ENCODE data around the gene TNNT3. TPM values are rescaled to one million over a fixed set of nuclear protein-coding genes. Genes with fewer than 3 reads are reported as not detected.
"Not testable (repeated sequence)": the region's sequence is repeated elsewhere in the genome, so short reads cannot be mapped to it uniquely, and the experiment has no call there.

Gene TNNT3
- total and polyA plus RNA-seq, 7 experiments from 2014 or later, result 0.31 to 37.1 (median 18.7) TPM; not detected in 1

DNA sequence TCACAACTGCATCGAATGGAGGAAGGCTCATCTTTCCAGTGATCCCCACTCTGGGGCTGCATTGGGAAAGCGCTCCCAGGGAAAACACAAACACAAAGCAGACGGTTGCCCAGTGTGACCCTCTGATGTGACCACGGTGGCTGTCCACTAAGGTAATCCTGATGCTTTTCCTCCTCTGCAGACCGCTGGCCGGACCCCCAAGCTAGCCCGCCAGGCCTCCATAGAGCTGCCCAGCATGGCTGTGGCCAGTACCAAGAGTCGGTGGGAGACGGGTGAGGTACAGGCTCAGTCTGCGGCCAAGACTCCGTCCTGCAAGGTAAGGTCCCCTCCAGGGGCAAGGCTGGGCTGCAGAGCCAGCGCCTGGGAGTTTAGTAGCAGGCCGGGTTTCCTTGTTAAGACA lies 33.0 kb upstream of the TNNT3 start:
- Mint-ChIP-seq H3K4me1 (peaks cover 11 to 41% (median 25%) of the 10 kb centered on the region in 7 donors), H3K27ac (peak overlapping the region in 1 of 9 donors; percentile 60)
- intact Hi-C loops (cut with micrococcal nuclease), result not testable (repeated sequence)

GRCh38 chr11:1887451-1888346 lies 31.8 kb upstream of the TNNT3 start:
- ChIA-PET CTCF (interaction anchor here (1.1 to 1.5 kb wide), 4 partner anchors 12 to 194 kb away, joined by 3 read pairs; no protein-coding TSS in a partner anchor), POLR2A (interaction anchor here (1.9 to 5.4 kb wide), 3 partner anchors 34 to 60 kb away, joined by 5 to 39 read pairs (median 23); partner anchors contain the start of gene LSP1)
- Mint-ChIP-seq H3K9me3 (peaks cover 0 to 3% (median 0%) of the 10 kb centered on the region in 11 donors), H3K36me3 (peaks cover 0 to 18% (median 0%) of the 10 kb centered on the region in 5 donors), H3K27ac (peak overlapping the region in 8 of 9 donors; percentile 82 to 91 (median 87)), H3K4me3 (no peak overlapping the region), H3K4me1 (peaks cover 11 to 46% (median 32%) of the 10 kb centered on the region in 7 donors), H3K27me3 (no peaks in the 10 kb centered on the region)
- DNase-seq, result no peak
- Histone ChIP-seq H3K4me3 (ENCODE audit: low read length) (no peak overlapping the region), H3K9me3 (ENCODE audit: control insufficient read depth in 2 of 3, low read length in 3 of 3) (no peaks in the 10 kb centered on the region), H3K36me3 (ENCODE audit: control insufficient read depth in 2 of 3, insufficient read depth in 3 of 3, low read length in 3 of 3) (peaks cover 10 to 61% (median 18%) of the 10 kb centered on the region in 3 experiments), H3K27ac (ENCODE audit: low read depth, low read length) (peak overlapping the region; percentile 73), H3K27me3 (ENCODE audit: control insufficient read depth in 2 of 2, insufficient read depth in 2 of 2, low read length in 2 of 2) (no peaks in the 10 kb centered on the region), H3K4me1 (ENCODE audit: control insufficient read depth in 2 of 2, insufficient read depth in 2 of 2, low read length in 2 of 2) (peaks cover 33 to 34% of the 10 kb centered on the region in 2 donors)
- ATAC-seq, result no peak
- intact Hi-C loops (cut with micrococcal nuclease), result loop anchor here in 1 of 2 donors (1.0 to 2.0 kb wide), 2 partner anchors 35 to 50 kb away; partner anchors contain the start of gene LSP1

More for the DNA sequence above, 33.0 kb upstream of the TNNT3 start:
- H3K36me3 Mint-ChIP-seq; ATAC-seq; DNase-seq; CTCF ChIA-PET; H3K27me3 ChIP-seq (ENCODE audit: control insufficient read depth in 2 of 2, insufficient read depth in 2 of 2, low read length in 2 of 2); H3K9me3 Mint-ChIP-seq; H3K27ac ChIP-seq (ENCODE audit: low read depth, low read length); H3K27me3 Mint-ChIP-seq; H3K4me3 Mint-ChIP-seq; H3K4me3 ChIP-seq (ENCODE audit: low read length); H3K9me3 ChIP-seq (ENCODE audit: control insufficient read depth in 2 of 3, low read length in 3 of 3): not testable (repeated sequence)
- H3K4me1 ChIP-seq (ENCODE audit: control insufficient read depth in 2 of 2, insufficient read depth in 2 of 2, low read length in 2 of 2), result peaks cover 33 to 36% of the 10 kb centered on the region in 2 donors
- POLR2A ChIA-PET, result interaction anchor here (5.4 kb wide), 1 partner anchor 32 kb away, joined by 39 read pairs; the partner anchor contains the start of gene LSP1
- H3K36me3 ChIP-seq (ENCODE audit: control insufficient read depth in 2 of 3, insufficient read depth in 3 of 3, low read length in 3 of 3), result peaks cover 10 to 64% (median 18%) of the 10 kb centered on the region in 3 experiments

- H3K4me1 ChIP-seq (ENCODE audit: control insufficient read depth in 2 of 2, insufficient read depth in 2 of 2, low read length in 2 of 2), result peaks cover 33 to 34% of the 10 kb centered on the region in 2 donors
- DNase-seq (no peak), ATAC-seq (no peak)
- H3K4me3 Mint-ChIP-seq, result peak overlapping the region; percentile 61 to 91 (median 80)
- intact Hi-C loops (cut with micrococcal nuclease), result loop anchor here in 1 of 2 donors (1.0 to 2.0 kb wide), 2 partner anchors 36 to 51 kb away; partner anchors contain the start of gene LSP1
- no peaks in the 10 kb centered on the region for H3K9me3 ChIP-seq (ENCODE audit: control insufficient read depth in 2 of 3, low read length in 3 of 3)
- H3K4me3 ChIP-seq (ENCODE audit: low read length), result no peak overlapping the region
- peaks cover 0 to 4% (median 0%) of the 10 kb centered on the region in 11 donors for H3K9me3 Mint-ChIP-seq
- peaks cover 12 to 52% (median 37%) of the 10 kb centered on the region in 7 donors for H3K4me1 Mint-ChIP-seq
- no peaks in the 10 kb centered on the region for H3K27me3 Mint-ChIP-seq
- peak overlapping the region; percentile 65 to 91 (median 85) for H3K27ac Mint-ChIP-seq
- H3K36me3 Mint-ChIP-seq, result peaks cover 0 to 25% (median 0%) of the 10 kb centered on the region in 5 donors
- ChIA-PET CTCF (interaction anchor here (0.9 to 1.5 kb wide), 5 partner anchors 12 to 195 kb away, joined by 3 to 4 read pairs (median 3); no protein-coding TSS in a partner anchor), POLR2A (interaction anchor here (0.7 to 5.4 kb wide), 7 partner anchors 29 to 60 kb away, joined by 3 to 41 read pairs (median 5); partner anchors contain the start of gene LSP1)
- H3K27ac ChIP-seq (ENCODE audit: low read depth, low read length), result peak overlapping the region; percentile 73
- peaks cover 10 to 54% (median 18%) of the 10 kb centered on the region in 3 experiments for H3K36me3 ChIP-seq (ENCODE audit: control insufficient read depth in 2 of 3, insufficient read depth in 3 of 3, low read length in 3 of 3)
- no peaks in the 10 kb centered on the region for H3K27me3 ChIP-seq (ENCODE audit: control insufficient read depth in 2 of 2, insufficient read depth in 2 of 2, low read length in 2 of 2)
Measured at GRCh38 chr11:1888347-1888753, 31.2 kb upstream of the TNNT3 start.

GRCh38 chr11:1888811-1889210 lies 30.7 kb upstream of the TNNT3 start:
- ATAC-seq (no peak), DNase-seq (peak in 1 of 9 donors; percentile 25)
- Mint-ChIP-seq H3K4me3 (peak overlapping the region; percentile 61 to 91 (median 80)), H3K9me3 (peaks cover 0 to 8% (median 0%) of the 10 kb centered on the region in 11 donors), H3K27me3 (no peaks in the 10 kb centered on the region), H3K27ac (peak overlapping the region; percentile 65 to 91 (median 85)), H3K4me1 (peaks cover 17 to 56% (median 41%) of the 10 kb centered on the region in 7 donors), H3K36me3 (peaks cover 0 to 29% (median 0%) of the 10 kb centered on the region in 5 donors)
- Histone ChIP-seq H3K36me3 (ENCODE audit: control insufficient read depth in 2 of 3, insufficient read depth in 3 of 3, low read length in 3 of 3) (peaks cover 10 to 50% (median 18%) of the 10 kb centered on the region in 3 experiments), H3K4me1 (ENCODE audit: control insufficient read depth in 2 of 2, insufficient read depth in 2 of 2, low read length in 2 of 2) (peaks cover 33 to 34% of the 10 kb centered on the region in 2 donors), H3K27me3 (ENCODE audit: control insufficient read depth in 2 of 2, insufficient read depth in 2 of 2, low read length in 2 of 2) (no peaks in the 10 kb centered on the region), H3K9me3 (ENCODE audit: control insufficient read depth in 2 of 3, low read length in 3 of 3) (no peaks in the 10 kb centered on the region), H3K27ac (ENCODE audit: low read depth, low read length) (peak overlapping the region; percentile 73), H3K4me3 (ENCODE audit: low read length) (peak overlapping the region; percentile 27)
- CTCF ChIA-PET, result interaction anchor here (0.9 to 1.5 kb wide), 5 partner anchors 13 to 111 kb away, joined by 3 to 4 read pairs (median 3); no protein-coding TSS in a partner anchor
- intact Hi-C loops (cut with micrococcal nuclease), result loop anchor here (1.0 to 2.0 kb wide), 3 partner anchors 36 to 52 kb away; partner anchors contain the start of gene LSP1 (in 2 of the 2)
- POLR2A ChIA-PET, result interaction anchor here (0.6 to 5.4 kb wide), 8 partner anchors 28 to 59 kb away, joined by 3 to 41 read pairs (median 4); partner anchors contain the start of gene LSP1

- CTCF ChIA-PET, result interaction anchor here (0.7 to 1.5 kb wide), 5 partner anchors 13 to 284 kb away, joined by 3 to 4 read pairs (median 3); no protein-coding TSS in a partner anchor
- DNase-seq (peak; percentile 58 to 87 (median 83)), ATAC-seq (peak; percentile 90)
- H3K27ac Mint-ChIP-seq, result peak overlapping the region; percentile 65 to 91 (median 85)
- Histone ChIP-seq H3K36me3 (ENCODE audit: control insufficient read depth in 2 of 3, insufficient read depth in 3 of 3, low read length in 3 of 3) (peaks cover 10 to 44% (median 18%) of the 10 kb centered on the region in 3 experiments), H3K4me1 (ENCODE audit: control insufficient read depth in 2 of 2, insufficient read depth in 2 of 2, low read length in 2 of 2) (peaks cover 33 to 34% of the 10 kb centered on the region in 2 donors), H3K9me3 (ENCODE audit: control insufficient read depth in 2 of 3, low read length in 3 of 3) (no peaks in the 10 kb centered on the region), H3K4me3 (ENCODE audit: low read length) (peak overlapping the region; percentile 61), H3K27ac (ENCODE audit: low read depth, low read length) (peak overlapping the region; percentile 73), H3K27me3 (ENCODE audit: control insufficient read depth in 2 of 2, insufficient read depth in 2 of 2, low read length in 2 of 2) (no peaks in the 10 kb centered on the region)
- H3K9me3 Mint-ChIP-seq, result peaks cover 0 to 8% (median 0%) of the 10 kb centered on the region in 11 donors
- POLR2A ChIA-PET, result interaction anchor here (0.5 to 5.4 kb wide), 11 partner anchors 28 to 120 kb away, joined by 3 to 41 read pairs (median 3); partner anchors contain the start of gene LSP1
- no peaks in the 10 kb centered on the region for H3K27me3 Mint-ChIP-seq
- peaks cover 18 to 57% (median 41%) of the 10 kb centered on the region in 7 donors for H3K4me1 Mint-ChIP-seq
- H3K36me3 Mint-ChIP-seq, result peaks cover 0 to 29% (median 0%) of the 10 kb centered on the region in 5 donors
- intact Hi-C loops (cut with micrococcal nuclease), result loop anchor here (1.0 to 2.0 kb wide), 2 partner anchors 36 to 37 kb away; partner anchors contain the start of gene LSP1 (in 2 of the 2)
- H3K4me3 Mint-ChIP-seq, result peak overlapping the region; percentile 68 to 91 (median 82)
Measured at GRCh38 chr11:1889224-1889930, 30.1 kb upstream of the TNNT3 start.
